GM18511 (cell line): ENCODE results near the gene SEMA5B.

Experiments
- ATAC-seq: cut with Tn5 transposase; IDR thresholded peaks from one replicate; pipeline ENCODE4 v1.9.1; 2021; ENCODE audit warnings: mild to moderate bottlenecking, moderate library complexity; ENCODE audit not compliant: unreplicated experiment

Gene SEMA5B

DNA sequence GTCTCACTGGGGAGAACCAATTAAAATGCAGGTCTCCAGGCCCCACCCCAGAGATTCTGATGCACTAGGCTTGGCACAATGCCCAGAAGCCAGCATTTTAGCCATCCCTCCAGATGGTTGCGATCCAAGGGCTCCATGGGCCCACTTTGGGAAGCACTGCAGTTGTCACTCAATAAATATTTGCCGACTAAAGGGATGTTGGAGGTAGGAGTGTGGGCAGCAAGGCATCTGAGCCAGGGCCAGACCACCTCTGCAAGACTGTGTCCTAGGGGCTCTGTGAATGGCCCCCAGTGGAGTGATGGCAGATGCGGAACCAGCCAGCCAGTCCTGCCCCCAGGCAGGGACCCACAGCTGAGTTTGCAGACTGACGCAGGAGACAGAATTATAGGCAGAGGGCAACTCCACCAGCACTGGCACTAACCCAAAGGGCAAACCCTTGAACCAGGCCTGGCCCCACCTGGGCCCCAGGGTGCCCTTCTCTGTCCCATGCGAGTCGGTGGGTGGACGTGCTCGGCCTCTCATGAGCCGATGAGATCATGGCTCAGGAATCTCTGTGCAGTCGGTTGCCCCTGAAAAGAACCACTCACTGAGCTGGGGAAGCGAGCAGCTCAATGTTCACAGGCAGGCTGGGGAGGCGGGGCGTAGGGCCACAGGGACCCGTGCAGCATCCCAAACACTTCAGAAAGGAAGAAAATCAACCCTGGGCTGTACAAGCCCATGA lies 49.7 kb downstream of the SEMA5B start:
- no peak for ATAC-seq

DNA sequence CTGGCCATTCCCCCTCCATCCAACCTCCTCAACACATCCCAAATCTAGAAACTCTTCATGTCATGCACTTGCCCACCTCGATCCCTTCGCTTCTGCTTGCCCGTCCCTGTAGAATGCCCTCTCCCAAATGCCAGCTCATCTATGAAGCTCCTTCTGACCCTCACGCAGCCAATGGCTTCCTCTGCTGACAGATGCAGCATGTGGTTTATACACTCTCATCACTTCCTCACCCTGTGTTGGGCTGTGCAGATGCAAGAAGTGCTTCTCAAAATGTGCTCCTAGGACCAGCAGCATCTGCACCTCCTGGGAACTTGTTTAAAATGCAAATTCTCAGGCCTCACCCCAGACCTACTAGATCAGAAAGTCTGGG lies 51.7 kb downstream of the SEMA5B start:
- peak; percentile 66 for ATAC-seq

DNA sequence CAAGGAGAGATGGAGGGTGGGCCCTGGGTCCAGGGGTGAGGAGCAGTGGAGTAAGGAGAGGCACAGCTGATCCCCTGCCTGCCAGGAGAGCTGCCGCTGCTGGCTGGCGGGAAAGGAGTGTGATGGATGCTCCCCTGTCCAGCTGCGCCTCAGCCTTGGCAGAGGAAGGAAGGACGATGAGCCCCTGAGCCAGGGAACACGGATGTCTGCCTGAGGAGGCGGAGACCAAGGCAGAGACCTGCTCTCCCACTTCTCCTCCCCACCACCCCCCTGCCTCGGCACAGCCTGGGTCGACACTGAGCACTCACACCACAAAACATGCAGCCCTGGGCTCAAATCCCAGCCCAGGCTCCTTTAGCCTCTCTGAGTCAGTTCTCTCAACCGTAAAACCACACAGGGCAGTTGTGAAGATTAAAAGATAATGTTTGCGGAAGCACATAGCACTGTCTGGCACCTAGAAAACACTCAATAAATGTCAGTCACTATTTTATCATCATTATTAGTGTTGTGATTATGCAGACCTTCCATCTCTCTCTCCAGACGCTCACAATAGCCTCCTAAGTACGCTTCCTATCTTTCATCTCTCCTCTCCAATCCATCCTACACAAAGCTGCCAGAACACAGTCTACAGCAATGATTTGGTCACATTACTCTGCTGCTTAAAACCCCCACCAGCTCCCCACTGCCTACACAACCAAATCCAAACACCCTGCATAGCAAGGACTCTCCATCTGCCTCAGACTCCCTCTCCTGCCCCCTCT lies 52.2 kb downstream of the SEMA5B start:
- peak; percentile 81 for ATAC-seq

DNA sequence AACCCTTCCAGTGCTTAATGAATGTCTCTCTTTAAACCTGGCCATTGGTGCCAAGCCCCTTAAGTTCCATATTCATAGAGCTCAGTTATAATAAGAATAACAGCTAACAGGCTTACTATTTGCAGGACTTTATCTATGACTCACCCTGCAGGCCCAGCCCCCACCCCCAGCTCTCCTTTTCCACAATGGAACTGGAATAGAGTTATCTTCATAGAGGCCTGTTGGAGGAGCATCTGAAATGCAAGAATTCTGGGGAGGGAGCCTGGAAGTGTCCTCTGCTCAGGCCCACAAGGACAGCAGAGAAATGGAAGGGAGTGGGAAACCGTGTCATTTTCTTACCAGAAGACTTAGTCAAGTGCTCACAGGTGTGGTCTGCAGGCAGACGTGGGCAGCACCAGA lies 52.8 kb downstream of the SEMA5B start:
- peak; percentile 6 for ATAC-seq

DNA sequence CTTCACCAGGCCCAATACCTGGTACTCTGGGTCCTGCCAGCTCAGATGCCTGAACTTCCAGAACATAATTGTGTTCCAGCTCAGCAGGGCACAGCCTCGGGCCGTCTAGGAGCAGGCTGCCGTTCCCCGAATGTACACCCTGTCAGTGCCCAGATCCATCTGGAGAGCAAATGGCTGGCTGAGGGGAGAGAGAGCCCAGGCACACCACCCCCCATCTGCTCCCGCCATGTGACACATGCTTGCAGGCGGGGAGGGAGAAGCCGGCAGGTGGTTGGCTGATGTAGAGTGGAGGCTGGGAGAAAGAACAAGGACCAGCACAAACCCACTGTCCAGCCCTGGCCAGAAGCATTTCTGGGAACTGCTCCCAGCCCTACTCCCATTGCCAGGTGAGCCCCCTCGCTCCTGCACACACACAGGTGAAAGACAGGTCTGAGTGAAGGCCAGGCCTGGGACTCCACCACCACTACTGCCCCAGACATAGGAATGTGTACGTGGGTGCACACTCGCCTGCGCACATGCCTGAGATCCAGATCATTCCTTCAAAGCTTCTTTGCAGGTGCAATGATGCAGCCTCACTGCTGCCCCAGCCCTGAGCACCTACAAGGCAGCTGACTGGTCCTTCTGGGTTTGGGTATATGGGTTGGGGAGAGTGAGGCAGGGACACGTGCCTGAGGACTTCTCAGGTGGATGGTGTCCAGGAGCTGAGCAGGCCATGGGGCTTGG lies 53.5 kb downstream of the SEMA5B start:
- no peak for ATAC-seq

DNA sequence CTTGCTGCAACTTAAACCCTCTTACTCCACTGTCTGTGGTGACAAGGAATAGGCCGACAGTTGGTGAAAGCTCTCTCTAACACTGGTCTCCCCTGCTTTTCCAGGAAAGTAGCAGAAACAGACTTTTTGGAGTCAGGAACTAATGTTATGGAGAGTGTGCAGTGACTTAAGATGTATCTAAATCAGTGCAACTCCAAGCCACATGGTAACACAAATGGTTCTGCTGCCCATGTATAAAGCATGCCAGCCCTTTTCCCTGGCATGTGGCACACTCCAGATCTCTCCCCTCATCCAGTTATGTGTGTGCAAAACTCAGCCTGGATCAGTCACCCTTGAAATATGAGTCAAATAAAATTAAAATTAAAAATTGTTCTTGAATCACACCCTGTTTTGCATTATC lies 55.4 kb downstream of the SEMA5B start:
- ATAC-seq, result no peak

DNA sequence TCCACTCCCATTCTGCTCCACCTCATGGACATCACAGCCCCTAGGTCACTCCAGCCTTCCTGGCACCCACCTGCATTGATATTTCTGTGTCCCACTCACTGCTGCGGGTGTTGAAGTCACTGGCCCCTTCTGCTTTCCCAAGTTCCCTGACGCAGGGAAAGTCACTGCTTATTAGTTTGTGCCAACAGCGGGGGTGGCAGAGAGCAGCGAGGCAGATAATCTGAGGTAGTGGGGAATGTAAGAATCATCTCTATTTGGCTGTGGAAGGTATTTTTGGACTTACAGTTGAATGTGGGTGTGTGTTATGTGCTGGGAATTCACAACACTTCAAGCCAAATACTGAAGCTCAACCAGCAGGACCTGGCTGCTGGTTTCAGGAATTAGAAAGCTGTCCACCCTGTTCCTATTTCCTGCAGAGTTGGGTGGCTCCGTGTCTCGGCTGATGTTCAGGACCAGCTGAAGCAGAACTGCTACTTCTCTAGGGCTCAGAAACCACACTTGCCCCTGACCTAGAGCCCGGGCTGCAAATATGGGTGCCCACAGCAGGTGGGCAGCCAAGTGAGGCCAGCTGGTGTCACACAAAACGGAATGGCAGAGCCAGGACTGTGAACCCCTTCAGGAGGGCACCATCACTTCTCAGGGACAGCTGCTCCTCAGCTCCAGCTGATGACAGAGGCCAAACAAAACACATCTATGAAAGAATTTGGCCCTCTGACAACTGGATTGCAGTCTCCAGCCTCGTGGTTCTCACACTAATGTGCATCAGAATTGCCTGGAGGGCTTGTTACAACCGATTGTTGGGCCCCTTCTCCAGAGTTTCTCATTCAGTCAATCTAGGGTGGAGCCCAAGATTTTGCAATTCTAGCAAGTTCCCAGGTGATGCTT lies 57.7 kb downstream of the SEMA5B start:
- no peak for ATAC-seq

DNA sequence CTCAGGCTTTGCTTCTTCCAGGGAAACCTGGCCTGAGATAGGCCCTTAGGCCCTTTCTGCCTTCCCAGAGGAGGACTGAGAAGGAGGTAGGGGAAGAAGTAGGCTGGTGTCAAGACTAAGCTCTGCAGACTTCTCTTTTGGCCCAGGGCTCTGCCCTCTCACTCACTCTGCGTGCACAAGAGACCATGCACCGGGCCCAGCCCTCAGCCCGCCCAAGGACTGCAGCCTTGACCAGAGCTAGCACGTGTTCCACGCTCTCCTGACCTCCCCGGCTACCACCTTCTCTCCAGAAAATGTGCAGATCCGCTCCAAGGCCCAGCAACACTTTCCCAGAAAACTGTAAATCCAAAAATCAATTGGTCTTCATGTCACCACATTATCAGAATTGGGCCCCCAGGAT lies 59.8 kb downstream of the SEMA5B start:
- no peak for ATAC-seq

DNA sequence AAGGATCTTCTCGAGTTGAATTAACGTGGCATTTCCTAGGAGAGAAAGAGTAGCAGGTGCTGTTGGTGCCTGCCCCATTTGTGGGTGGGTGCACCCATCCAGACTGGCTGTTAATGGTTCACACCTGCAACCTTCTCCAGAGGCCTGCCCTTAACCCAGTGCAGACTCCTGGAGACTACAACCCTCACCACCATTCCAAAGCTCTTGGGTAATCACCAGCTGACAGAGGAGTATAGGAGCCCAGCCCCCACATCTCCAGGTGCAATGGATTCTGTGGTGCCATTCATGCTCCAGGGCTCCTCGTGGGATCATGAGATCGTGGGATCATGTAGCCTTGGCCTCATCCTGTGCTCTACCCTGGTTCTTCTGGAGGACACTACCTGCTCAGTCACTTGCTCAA lies 60.2 kb downstream of the SEMA5B start:
- ATAC-seq, result no peak

DNA sequence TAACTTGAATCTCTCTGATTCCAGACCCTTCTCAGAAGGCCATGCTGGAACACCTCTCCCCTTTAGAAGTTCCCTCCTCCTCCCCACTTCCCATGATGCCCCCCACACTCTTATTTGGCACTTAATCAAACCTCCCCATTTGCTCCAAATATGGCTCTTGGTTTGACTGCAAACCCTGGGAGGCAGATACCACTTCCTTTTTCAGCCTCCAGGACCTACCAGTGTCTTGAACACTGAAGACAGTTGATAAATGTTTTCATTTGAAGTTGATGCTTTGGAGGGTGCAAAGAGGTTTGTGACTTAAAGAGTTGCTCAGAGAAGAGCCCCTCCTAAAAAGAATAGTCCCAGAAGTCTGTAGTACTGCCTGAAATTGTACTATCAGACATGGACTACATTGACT lies 61.5 kb downstream of the SEMA5B start:
- no peak for ATAC-seq

DNA sequence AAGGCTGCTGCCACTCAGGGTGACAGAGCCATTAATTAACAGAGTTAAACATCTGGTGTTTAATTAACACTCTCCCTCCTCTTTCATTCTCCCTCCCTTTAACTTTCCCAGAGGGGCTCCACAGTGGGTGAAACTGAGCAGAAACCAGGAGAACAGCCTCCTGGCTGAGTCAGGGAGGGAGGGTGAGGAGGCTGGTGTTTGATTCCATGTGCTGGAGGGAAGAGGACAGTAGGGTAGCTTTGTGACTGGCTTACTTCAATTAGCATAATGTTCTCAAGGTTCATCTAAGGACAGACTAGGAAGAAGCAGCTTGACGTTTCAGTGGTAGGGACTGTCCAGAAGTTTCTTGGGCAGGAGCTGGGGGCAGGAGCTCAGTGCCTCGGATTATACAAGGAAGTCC lies 62.8 kb downstream of the SEMA5B start:
- ATAC-seq, result no peak

DNA sequence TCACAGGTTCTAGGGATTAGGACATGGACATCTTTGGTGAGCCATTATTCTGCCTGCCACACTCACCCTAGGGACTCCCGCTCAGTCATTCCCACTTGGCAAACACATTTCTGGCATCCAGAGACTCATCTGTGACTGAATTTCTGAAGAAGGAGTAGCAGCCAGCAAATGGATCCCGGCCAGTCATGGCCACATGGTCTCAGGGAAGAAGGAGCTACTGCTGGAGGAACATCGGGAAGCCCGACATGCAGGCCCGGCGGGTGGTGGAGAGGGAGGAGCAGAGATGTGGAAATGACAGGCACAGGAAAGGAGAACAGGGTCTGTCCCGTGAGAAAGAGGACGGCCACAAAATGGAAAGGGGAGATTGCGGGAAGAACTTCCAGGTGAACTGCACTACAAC lies 65.4 kb downstream of the SEMA5B start:
- ATAC-seq, result no peak

DNA sequence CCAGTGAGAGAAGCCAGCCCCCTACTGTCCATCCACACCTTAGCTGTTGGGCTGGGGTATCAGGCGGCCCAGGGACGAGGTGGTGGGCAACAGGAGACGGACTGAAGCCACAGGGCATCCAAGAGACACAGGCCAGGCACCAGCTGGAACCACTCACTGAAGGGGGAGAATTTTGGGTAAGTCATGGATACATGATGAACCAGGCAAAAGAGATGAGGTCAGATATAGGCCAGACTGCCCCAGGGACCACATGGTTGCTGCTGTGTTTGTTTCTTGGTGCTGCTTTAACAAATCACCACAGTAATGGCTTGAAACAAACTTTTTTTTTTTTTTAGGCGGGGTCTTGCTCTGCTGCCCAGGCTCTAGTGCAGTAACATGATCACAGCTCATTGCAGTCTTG lies 66.4 kb downstream of the SEMA5B start:
- no peak for ATAC-seq

DNA sequence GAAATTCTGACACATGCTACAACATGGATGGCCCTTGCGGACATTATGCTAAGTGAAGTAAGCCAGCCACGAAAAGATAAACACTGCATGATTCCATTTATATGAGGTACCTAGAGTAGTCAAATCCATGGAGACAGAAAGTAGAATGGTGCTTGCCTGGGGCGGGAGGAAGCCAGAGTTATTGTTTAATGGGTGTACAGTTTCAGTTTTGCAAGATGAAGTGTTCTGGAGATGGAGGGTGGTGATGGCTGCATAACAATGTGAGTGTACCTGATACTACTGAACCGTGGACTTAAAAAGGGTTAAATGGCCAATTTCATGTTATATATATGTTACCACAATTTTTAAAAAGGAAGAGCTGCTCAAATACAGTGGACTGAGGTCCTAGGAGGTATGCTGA lies 66.9 kb downstream of the SEMA5B start:
- no peak for ATAC-seq

DNA sequence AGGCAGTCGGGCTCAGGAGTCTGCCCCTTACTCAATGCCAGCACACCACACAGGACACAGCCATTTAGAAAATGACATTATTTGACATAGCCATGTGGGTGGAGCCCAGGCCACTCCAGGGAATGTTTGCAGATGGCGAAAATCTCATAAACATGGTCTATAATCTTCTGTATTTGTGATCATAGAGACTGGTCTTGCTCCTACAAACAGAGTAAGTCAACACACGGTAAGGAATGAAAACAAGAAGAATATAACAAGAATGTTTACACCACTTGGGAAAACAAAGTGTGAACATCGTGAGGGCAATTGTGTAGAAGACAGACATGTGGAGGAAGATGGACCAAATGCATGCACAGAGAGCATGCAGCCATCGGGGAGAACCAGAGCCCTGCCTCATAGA lies 68.2 kb downstream of the SEMA5B start:
- ATAC-seq, result no peak

DNA sequence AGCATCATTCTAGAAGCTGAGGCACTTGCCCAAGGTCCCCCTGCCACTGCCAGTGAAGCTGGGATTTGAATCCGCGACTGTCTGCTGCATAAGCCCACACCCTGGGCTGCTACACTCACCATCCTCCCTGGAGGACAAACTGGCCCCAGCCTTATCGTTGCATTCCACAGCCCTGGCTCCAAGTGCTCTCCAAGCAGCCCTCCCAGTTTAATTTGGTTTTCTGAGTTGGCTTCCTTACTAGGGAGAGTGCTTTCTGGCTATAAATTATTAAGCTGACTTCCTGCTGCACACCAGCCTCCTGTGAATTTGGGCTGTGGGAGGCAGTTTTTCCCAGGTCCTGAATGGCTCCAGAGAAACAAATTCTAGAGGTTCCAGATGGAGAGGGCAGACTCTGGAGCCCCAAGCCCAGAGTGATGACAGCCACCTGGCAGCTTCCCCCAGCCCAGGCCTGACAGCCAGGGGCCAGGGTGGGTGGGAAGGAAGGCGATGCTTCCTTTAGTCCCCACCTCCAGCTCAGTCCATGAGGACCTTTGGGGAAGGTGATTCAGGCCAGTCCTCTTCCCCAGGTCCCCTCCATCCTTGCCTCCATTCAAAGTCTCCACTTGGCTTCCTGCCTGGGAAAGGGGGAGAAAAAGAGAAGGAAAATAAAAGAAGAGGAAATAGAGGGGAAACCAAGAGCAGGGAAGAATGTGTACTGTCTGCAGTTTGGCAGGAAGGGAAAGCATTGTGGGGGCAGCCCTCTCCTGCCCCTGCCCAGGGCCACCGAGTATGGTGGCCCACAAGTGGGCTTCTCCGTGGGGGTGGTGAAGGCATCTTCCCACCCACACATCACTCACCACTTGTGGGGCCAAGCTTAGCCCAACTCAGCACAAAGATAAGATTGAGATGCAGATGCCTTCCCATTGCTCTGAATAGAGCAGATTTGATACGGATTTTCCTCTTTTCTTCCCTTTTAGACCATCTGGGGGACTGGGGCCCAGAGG lies 69.6 kb downstream of the SEMA5B start:
- no peak for ATAC-seq

DNA sequence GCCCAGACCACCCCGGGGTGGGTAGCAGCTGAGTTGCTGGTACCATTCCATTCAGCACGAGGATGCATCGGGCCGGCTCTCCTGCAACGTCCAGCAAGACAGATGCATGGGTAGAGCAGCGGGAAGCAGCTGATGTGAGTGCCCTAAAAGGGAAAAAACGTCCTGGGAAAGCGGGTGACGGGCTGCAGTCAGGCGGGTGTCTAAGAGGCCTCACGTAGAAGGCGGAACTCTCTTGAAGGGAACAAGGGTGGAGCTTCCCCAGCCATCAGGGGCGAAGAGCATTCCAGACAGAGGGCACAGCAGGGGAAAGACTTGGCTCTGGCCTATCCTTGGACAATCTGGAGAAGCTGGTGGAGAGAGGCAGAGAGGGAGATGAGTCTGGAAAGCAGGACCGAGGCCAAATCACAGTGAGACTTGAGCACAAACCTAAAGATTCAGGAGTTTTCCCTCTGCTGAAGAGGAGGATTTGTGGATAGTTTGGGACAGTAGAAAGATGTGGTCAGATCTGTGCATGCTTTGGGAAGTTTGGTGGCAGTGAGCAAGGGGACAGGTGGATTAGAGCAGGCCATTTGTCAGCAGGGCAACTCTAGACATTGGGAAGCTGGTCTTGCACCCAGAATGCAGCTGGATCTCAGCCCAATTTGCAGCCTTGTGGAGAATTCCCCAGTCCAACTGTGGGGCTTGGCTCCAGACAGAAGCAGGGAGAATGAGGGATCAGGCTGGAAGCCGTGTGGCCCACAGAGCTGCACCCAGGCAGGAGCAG lies 70.7 kb downstream of the SEMA5B start:
- no peak for ATAC-seq

DNA sequence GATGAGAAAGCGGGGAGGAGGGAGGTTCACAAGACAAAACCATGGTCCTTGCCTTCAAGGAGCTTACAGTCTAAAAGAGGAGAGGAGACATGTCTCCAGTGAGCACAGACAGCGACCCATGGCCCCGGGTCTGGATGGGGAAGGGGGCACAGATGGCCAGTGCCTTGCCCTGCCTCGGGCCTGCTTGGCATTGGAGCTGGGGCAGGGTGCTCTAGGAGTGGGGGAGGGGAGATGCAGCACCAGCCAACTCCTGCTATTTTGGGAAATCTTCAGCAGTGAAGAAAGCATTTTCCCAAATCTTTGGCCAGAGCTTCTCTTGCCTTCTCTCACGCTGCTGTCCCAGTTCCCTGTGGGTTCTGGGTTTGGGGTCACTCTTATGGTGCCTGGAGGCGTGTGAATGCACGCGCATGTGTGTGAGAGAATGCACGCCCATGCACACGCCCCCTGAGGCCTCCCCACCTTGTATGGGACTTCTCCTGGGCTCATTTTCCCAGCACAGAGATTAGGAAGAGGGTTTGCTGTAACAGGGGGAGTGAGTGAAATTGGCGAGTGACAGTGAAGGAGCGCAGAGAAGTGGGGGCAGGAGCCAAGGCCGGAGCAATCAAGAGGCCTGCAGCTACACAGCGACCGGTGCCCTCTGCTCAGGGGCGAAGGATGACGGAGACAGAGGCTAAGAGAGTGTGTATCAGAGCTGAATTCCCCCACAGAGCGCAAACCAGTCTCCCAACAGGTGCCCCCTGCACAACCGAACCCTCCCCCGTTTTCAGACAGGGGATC lies 71.5 kb downstream of the SEMA5B start:
- no peak for ATAC-seq
